ENCODE data around the gene SCGB1C1. TPM values are rescaled to one million over a fixed set of nuclear protein-coding genes. Genes with fewer than 3 reads are reported as not detected.

SCGB1C1 gene
- total and polyA plus RNA-seq, 2 experiments from 2014 or later, result not detected

- no peak overlapping the region for H2AFZ ChIP-seq
- no peak for ATAC-seq
Observed at GRCh38 chr11:206002-206384, 13.1 kb downstream of the SCGB1C1 start.

More at GRCh38 chr11:206002-206384, 13.1 kb downstream of the SCGB1C1 start:
- peaks cover 12% of the 10 kb centered on the region; the same call in 1 of the 2 replicates for H3K4me1 ChIP-seq (ENCODE audit: insufficient read depth)
- Mint-ChIP-seq H3K4me1 (peaks cover 8% of the 10 kb centered on the region; the same call in 2 of the 3 replicates), H3K9me3 (no peaks in the 10 kb centered on the region), H3K4me3 (peak overlapping the region; percentile 99), H3K36me3 (ENCODE audit: low read depth) (peaks cover 37% of the 10 kb centered on the region), H3K27me3 (ENCODE audit: insufficient read depth, low read depth, poor library complexity) (peaks cover 14% of the 10 kb centered on the region), H3K27ac (no peak overlapping the region)
- peaks cover 27% of the 10 kb centered on the region for H3K79me2 ChIP-seq (replicated peaks; ENCODE audit: insufficient read depth)
- peak overlapping the region; percentile 100 for H3K4me2 ChIP-seq
- H3K27ac ChIP-seq (ENCODE audit: low read depth), result no peak overlapping the region
- no peaks in the 10 kb centered on the region for H3K36me3 ChIP-seq (ENCODE audit: insufficient read depth)
- no peaks in the 10 kb centered on the region for H3K9me2 ChIP-seq (ENCODE audit: insufficient read depth)
- peaks cover 9% of the 10 kb centered on the region for H3F3A ChIP-seq (replicated peaks; ENCODE audit: low read depth)
- H4K20me1 ChIP-seq (replicated peaks; ENCODE audit: insufficient read depth), result peaks cover 4% of the 10 kb centered on the region
- H3K4me3 ChIP-seq, result peak overlapping the region; percentile 96
- H3K27me3 ChIP-seq (ENCODE audit: insufficient read depth), result no peaks in the 10 kb centered on the region
- DNase-seq (ENCODE audit: low spot score), result no peak
- TF ChIP-seq ZNF331 (CRISPR knock-in tag; IDR thresholded peaks at IDR 0.05; ENCODE audit: low read depth) (no peak), CTCF (conservative IDR thresholded peaks at IDR 0.05; ENCODE audit: low read depth in 2 of 2) (no peak), POLR2AphosphoS5 (IDR thresholded peaks at IDR 0.05; ENCODE audit: low read depth) (no peak), STAT1 (IDR thresholded peaks at IDR 0.05; ENCODE audit: unreplicated experiment) (no peak), NANOG (IDR thresholded peaks at IDR 0.05; ENCODE audit: borderline replicate concordance) (no peak), JUNB (IDR thresholded peaks at IDR 0.05; ENCODE audit: unreplicated experiment) (no peak), EZH2 (IDR thresholded peaks at IDR 0.05; ENCODE audit: low read depth, unreplicated experiment) (no peak), ZNF462 (CRISPR knock-in tag; IDR thresholded peaks at IDR 0.05) (no peak), ZNF114 (CRISPR knock-in tag; IDR thresholded peaks at IDR 0.05) (no peak), REST (IDR thresholded peaks at IDR 0.05; ENCODE audit: unreplicated experiment) (no peak), ETS1 (IDR thresholded peaks at IDR 0.05) (no peak), CREB1 (CRISPR knock-in tag; IDR thresholded peaks at IDR 0.05; ENCODE audit: low read depth) (no peak), EZH2phosphoT487 (IDR thresholded peaks at IDR 0.05; ENCODE audit: unreplicated experiment) (no peak)
